SK-N-SH (cell line): ENCODE measurements around the gene ORM1. TPM values are rescaled to one million over a fixed set of nuclear protein-coding genes. Genes with fewer than 3 reads are reported as not detected.

Source experiments
- CTCF ChIA-PET: fragments of 300-600, 350-600 bp; formaldehyde crosslinking; extraction: SDS; loops from one replicate; lab custom pipeline; 2021; lab: Yijun Ruan, JAX
- POLR2A ChIA-PET: fragments of 350-600 bp; sonication (Branson Sonifier 250); formaldehyde crosslinking; extraction: SDS; loops from one replicate; lab custom pipeline; 2020; ENCODE audit warnings: antibody characterized with exemption, inconsistent platforms; lab: Yijun Ruan, JAX
- DNase-seq: peaks from one replicate; pipeline ENCODE4 v3.0.0; 2012
- H2AFZ ChIP-seq: fragments of 200-600 bp; sonication (generic); 2 replicates; pipeline ENCODE4 v1.8.1; 2016; ENCODE audit warnings: antibody characterized with exemption, mild to moderate bottlenecking, low read depth
- H3F3A ChIP-seq: fragments of 200-600 bp; sonication (generic); replicated peaks from 2 replicates; pipeline ENCODE3; 2016; ENCODE audit warnings: antibody characterized with exemption, mild to moderate bottlenecking; ENCODE audit not compliant: insufficient read depth
- H3K27ac ChIP-seq, 2 experiments: fragments of 200-500 bp in 1 of 2; fragments of 200-600 bp in 1 of 2; sonication (Bioruptor generic) in 1 of 2; sonication (generic), shearing (Covaris generic) in 1 of 2; 2 replicates each; pipeline versions ENCODE4 v1.5.1 to v1.6.1; 2014 to 2016; ENCODE audit warnings: low read depth in 2 of 2, inconsistent platforms in 1 of 2, low read length in 1 of 2, mild to moderate bottlenecking in 1 of 2, mixed read lengths in 1 of 2
- H3K27me3 ChIP-seq: fragments of 200-600 bp; sonication (generic), shearing (Covaris generic); 2 replicates; pipeline ENCODE4 v1.6.1; 2016; ENCODE audit warnings: mixed run types; ENCODE audit not compliant: insufficient read depth
- H3K36me3 ChIP-seq, 2 experiments: fragments of 200-500 bp in 1 of 2; fragments of 200-600 bp in 1 of 2; sonication (Bioruptor generic) in 1 of 2; sonication (generic) in 1 of 2; replicated peaks in 1 of 2; 2 replicates each; pipeline versions ENCODE3 to v1.5.1; 2014 to 2016; ENCODE audit warnings: low read length in 1 of 2, mild to moderate bottlenecking in 1 of 2; ENCODE audit not compliant: insufficient read depth in 2 of 2, control insufficient read depth in 1 of 2
- H3K4me1 ChIP-seq, 2 experiments: fragments of 200-500 bp in 1 of 2; fragments of 200-600 bp in 1 of 2; sonication (Bioruptor generic) in 1 of 2; sonication (generic), shearing (Covaris generic) in 1 of 2; 2 replicates each; pipeline versions ENCODE4 v1.5.1 to v1.6.1; 2014 to 2016; ENCODE audit warnings: low read depth in 1 of 2, low read length in 1 of 2, mixed run types in 1 of 2; ENCODE audit not compliant: insufficient read depth in 2 of 2, control insufficient read depth in 1 of 2
- H3K4me2 ChIP-seq: fragments of 200-600 bp; sonication (generic), shearing (Covaris generic); 2 replicates; pipeline ENCODE4 v1.6.1; 2017; ENCODE audit warnings: mixed run types
- H3K4me3 ChIP-seq, 2 experiments: fragments of 200-500 bp in 1 of 2; fragments of 200-600 bp in 1 of 2; sonication (Bioruptor generic) in 1 of 2; sonication (generic), shearing (Covaris generic) in 1 of 2; 2 replicates each; pipeline versions ENCODE4 v1.5.1 to v1.8.1; 2014 to 2016; ENCODE audit warnings: low read depth in 2 of 2, inconsistent platforms in 1 of 2, low read length in 1 of 2, mild to moderate bottlenecking in 1 of 2, mixed read lengths in 1 of 2, moderate library complexity in 1 of 2
- H3K79me2 ChIP-seq: fragments of 200-600 bp; sonication (generic); 2 replicates; pipeline ENCODE4 v1.8.1; 2017; ENCODE audit warnings: mild to moderate bottlenecking; ENCODE audit not compliant: insufficient read depth
- H3K9ac ChIP-seq: fragments of 200-600 bp; sonication (generic); 2 replicates; pipeline ENCODE4 v1.6.1; 2017; ENCODE audit warnings: mixed run types
- H3K9me2 ChIP-seq: fragments of 200-600 bp; sonication (generic); 2 replicates; pipeline ENCODE4 v1.6.1; 2017; ENCODE audit warnings: mixed run types
- H3K9me3 ChIP-seq: fragments of 200-600 bp; sonication (generic); 2 replicates; pipeline ENCODE4 v1.6.1; 2017; ENCODE audit warnings: mixed run types, mild to moderate bottlenecking, moderate library complexity
- H4K20me1 ChIP-seq: fragments of 200-600 bp; sonication (generic); 2 replicates; pipeline ENCODE4 v1.6.1; 2017; ENCODE audit warnings: mild to moderate bottlenecking, mixed run types; ENCODE audit not compliant: insufficient read depth
- EP300 ChIP-seq, 2 experiments: IDR thresholded peaks; 2 replicates each; pipeline versions ENCODE4 v1.4.0 to v1.6.1; 2012; ENCODE audit warnings: borderline replicate concordance in 1 of 2, low read depth in 1 of 2, low read length in 1 of 2
- FOSL2 ChIP-seq: IDR thresholded peaks from 2 replicates; pipeline ENCODE4 v1.4.0; 2012; ENCODE audit warnings: low read depth, mild to moderate bottlenecking, moderate library complexity, borderline replicate concordance
- FOXM1 ChIP-seq: IDR thresholded peaks from 2 replicates; pipeline ENCODE4 v1.4.0; 2012; ENCODE audit warnings: low read depth, mild to moderate bottlenecking
- GABPA ChIP-seq: IDR thresholded peaks from 2 replicates; pipeline ENCODE4 v1.4.0; 2012; ENCODE audit warnings: low read depth, mild to moderate bottlenecking
- GATA2 ChIP-seq: sonication (generic); formaldehyde crosslinking; IDR thresholded peaks from 2 replicates; pipeline ENCODE4 v1.5.0; 2020; ENCODE audit warnings: mild to moderate bottlenecking, missing genetic modification reagents
- JUND ChIP-seq: IDR thresholded peaks from 2 replicates; pipeline ENCODE4 v1.4.0; 2012
- MEF2A ChIP-seq: IDR thresholded peaks from 2 replicates; pipeline ENCODE4 v1.4.0; 2012; ENCODE audit warnings: low read depth, borderline replicate concordance
- NFIC ChIP-seq: IDR thresholded peaks from 2 replicates; pipeline ENCODE4 v1.4.0; 2012; ENCODE audit warnings: borderline replicate concordance
- RAD21 ChIP-seq: IDR thresholded peaks from 2 replicates; pipeline ENCODE4 v1.6.1; 2012; ENCODE audit warnings: mild to moderate bottlenecking, low read length
- RXRA ChIP-seq: IDR thresholded peaks from 2 replicates; pipeline ENCODE4 v1.4.0; 2012; ENCODE audit warnings: low read depth, mild to moderate bottlenecking, borderline replicate concordance
- SIN3A ChIP-seq: IDR thresholded peaks from 2 replicates; pipeline ENCODE4 v1.6.1; 2012; ENCODE audit warnings: low read depth, mild to moderate bottlenecking, low read length, moderate library complexity, borderline replicate concordance
- SMC3 ChIP-seq: IDR thresholded peaks from 2 replicates; pipeline ENCODE4 v1.6.1; 2012; ENCODE audit warnings: low read depth, low read length, improper control_type of control experiment
- YY1 ChIP-seq: IDR thresholded peaks from 2 replicates; pipeline ENCODE4 v1.4.0; 2012; ENCODE audit warnings: low read depth, mild to moderate bottlenecking
- WGBS: methylation state at CpG from one replicate; pipeline ENCODE4 v1.1.6; 2017; ENCODE audit warnings: low lambda C conversion rate; 5-methylcytosine and 5-hydroxymethylcytosine counted together
- polyA plus RNA-seq, 3 experiments: library from polyadenylated mRNA; depleted of rRNA; stranded (reverse); fragments of >200 nt; gene quantifications; 2 replicates each; pipeline ENCODE4 v1.2.3, GENCODE V29; 2012
- TF ChIP-seq, protein P1 (sequence below): fragments of 150-350 bp; IDR thresholded peaks from 2 replicates; pipeline ENCODE4 v1.6.1; 2016; ENCODE audit warnings: mild to moderate bottlenecking, low read depth, low read length
- TF ChIP-seq, protein P2 (sequence below): fragments of 200-600 bp; sonication (generic); IDR thresholded peaks from 2 replicates; pipeline ENCODE4 v1.6.1; 2017; ENCODE audit warnings: antibody characterized with exemption, mild to moderate bottlenecking, moderate library complexity
- TF ChIP-seq, protein P3 (sequence below): IDR thresholded peaks from 2 replicates; pipeline ENCODE4; 2012

ORM1 gene
- polyA plus RNA-seq, 1 of the 3 experiments (the other 2 are of a cell fraction), result not detected

DNA sequence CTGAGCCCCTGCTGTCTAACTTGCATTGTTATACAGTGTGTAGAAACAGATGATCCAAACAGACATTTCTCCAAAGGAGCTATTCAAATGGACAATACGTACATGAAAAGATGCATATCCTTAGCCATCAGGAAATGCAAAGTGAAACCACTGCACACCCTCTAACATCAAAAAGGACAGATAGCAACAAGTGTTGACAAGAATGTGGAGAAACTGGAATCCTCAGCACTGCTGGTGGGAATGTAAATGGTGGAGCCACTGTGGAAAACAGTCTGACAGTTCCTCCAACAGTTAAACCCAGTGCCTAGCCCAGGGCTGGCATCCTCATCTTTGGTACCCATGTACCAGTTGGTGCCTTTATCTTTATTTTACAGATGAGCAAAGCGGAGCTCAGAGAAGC lies 15.3 kb downstream of the ORM1 start:
- CTCF ChIA-PET, result interaction anchor here (0.6 to 0.9 kb wide), 3 partner anchors 27 to 316 kb away, joined by 3 read pairs; no protein-coding TSS in a partner anchor

DNA sequence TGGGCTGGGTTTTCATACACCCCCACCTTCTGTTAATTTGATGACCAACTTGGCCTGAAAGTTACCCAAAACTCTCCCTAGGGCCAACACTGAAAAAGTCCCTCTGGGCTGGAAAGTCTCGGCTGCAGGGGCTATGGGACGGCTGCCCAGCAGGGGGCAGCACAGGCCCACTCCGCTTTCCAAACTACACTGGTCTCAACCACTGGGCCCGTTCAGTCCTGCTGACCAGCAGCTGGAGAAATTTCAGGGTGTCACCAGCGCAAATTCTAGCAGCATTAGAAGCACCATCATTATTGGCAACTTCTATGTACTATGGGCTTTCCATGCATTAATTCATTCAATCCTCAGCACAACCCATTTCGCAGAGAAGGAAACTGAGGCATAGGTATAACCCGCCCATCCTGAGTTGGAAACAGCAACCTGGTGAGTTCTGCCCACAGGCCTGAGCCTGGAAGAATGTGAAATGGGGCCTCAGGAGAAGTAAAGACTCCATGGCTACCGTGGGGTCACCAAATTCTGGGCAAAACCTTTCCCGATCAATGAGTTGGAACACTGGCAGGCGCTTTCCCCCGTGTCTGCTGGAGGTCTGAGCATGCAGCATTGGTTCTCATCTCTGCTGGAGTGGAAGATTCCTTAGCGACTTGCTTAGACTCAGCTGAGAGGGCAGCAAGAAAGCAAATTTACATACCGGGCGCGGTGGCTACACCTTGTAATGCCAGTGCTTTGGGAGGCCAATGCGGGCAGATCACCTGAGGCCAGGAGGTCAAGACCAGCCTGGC lies 16.4 kb downstream of the ORM1 start:
- H3K36me3 ChIP-seq, result no peaks in the 10 kb centered on the region
- no peaks in the 10 kb centered on the region for H3K9me3 ChIP-seq
- no peaks in the 10 kb centered on the region for H3K9me2 ChIP-seq
- no peak overlapping the region for H3K4me2 ChIP-seq
- ChIA-PET CTCF (interaction anchor here (0.7 to 1.2 kb wide), 11 partner anchors 28 to 337 kb away, joined by 3 to 5 read pairs (median 3); no protein-coding TSS in a partner anchor), POLR2A (no interaction called here)
- H3F3A ChIP-seq, result no peaks in the 10 kb centered on the region
- peak; percentile 86 for DNase-seq
- peaks cover 0 to 6% of the 10 kb centered on the region in 2 experiments; a peak in 1 of 4 replicates for H3K4me1 ChIP-seq
- WGBS, result 84% methylated on average over 12 of the region's 16 CpGs
- H3K27me3 ChIP-seq, result no peaks in the 10 kb centered on the region
- TF ChIP-seq RXRA (no peak), GATA2 (no peak), FOSL2 (peak; percentile 17; the same call in 1 of the 2 replicates), RAD21 (peak; percentile 76), YY1 (no peak), NFIC (no peak), SMC3 (peak; percentile 55), GABPA (no peak), FOXM1 (no peak), JUND (no peak)
- TF ChIP-seq, protein P1, sequence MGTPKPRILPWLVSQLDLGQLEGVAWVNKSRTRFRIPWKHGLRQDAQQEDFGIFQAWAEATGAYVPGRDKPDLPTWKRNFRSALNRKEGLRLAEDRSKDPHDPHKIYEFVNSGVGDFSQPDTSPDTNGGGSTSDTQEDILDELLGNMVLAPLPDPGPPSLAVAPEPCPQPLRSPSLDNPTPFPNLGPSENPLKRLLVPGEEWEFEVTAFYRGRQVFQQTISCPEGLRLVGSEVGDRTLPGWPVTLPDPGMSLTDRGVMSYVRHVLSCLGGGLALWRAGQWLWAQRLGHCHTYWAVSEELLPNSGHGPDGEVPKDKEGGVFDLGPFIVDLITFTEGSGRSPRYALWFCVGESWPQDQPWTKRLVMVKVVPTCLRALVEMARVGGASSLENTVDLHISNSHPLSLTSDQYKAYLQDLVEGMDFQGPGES, result no peak
- TF ChIP-seq, protein P2, sequence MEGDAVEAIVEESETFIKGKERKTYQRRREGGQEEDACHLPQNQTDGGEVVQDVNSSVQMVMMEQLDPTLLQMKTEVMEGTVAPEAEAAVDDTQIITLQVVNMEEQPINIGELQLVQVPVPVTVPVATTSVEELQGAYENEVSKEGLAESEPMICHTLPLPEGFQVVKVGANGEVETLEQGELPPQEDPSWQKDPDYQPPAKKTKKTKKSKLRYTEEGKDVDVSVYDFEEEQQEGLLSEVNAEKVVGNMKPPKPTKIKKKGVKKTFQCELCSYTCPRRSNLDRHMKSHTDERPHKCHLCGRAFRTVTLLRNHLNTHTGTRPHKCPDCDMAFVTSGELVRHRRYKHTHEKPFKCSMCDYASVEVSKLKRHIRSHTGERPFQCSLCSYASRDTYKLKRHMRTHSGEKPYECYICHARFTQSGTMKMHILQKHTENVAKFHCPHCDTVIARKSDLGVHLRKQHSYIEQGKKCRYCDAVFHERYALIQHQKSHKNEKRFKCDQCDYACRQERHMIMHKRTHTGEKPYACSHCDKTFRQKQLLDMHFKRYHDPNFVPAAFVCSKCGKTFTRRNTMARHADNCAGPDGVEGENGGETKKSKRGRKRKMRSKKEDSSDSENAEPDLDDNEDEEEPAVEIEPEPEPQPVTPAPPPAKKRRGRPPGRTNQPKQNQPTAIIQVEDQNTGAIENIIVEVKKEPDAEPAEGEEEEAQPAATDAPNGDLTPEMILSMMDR, result peak; percentile 93
- TF ChIP-seq, all 33 proteins: peak for 4
- Histone ChIP-seq H2AFZ (no peak overlapping the region), H3K79me2 (no peaks in the 10 kb centered on the region), H4K20me1 (no peaks in the 10 kb centered on the region), H3K4me3 (no peak overlapping the region; a peak in 1 of 4 replicates), H3K27ac (no peak overlapping the region), H3K9ac (no peak overlapping the region)

More for the DNA sequence above, 15.3 kb downstream of the ORM1 start:
- Histone ChIP-seq H3K9me2 (no peaks in the 10 kb centered on the region), H3K4me1 (peaks cover 0 to under 1% of the 10 kb centered on the region in 2 experiments; a peak in 1 of 4 replicates), H3K9me3 (no peaks in the 10 kb centered on the region), H3F3A (no peaks in the 10 kb centered on the region), H3K27ac (no peak overlapping the region), H3K79me2 (no peaks in the 10 kb centered on the region), H3K4me2 (no peak overlapping the region), H4K20me1 (no peaks in the 10 kb centered on the region), H3K4me3 (no peak overlapping the region), H3K36me3 (no peaks in the 10 kb centered on the region), H2AFZ (no peak overlapping the region), H3K9ac (no peak overlapping the region), H3K27me3 (no peaks in the 10 kb centered on the region)
- no peak for DNase-seq
- no peak for TF ChIP-seq FOXM1
- no peak for TF ChIP-seq GABPA
- TF ChIP-seq SIN3A, result no peak
- no peak for TF ChIP-seq FOSL2
- TF ChIP-seq, protein P3, sequence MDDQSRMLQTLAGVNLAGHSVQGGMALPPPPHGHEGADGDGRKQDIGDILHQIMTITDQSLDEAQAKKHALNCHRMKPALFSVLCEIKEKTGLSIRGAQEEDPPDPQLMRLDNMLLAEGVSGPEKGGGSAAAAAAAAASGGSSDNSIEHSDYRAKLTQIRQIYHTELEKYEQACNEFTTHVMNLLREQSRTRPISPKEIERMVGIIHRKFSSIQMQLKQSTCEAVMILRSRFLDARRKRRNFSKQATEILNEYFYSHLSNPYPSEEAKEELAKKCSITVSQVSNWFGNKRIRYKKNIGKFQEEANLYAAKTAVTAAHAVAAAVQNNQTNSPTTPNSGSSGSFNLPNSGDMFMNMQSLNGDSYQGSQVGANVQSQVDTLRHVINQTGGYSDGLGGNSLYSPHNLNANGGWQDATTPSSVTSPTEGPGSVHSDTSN, result no peak
- no peak for TF ChIP-seq EP300 (IDR thresholded peaks at IDR 0.05; ENCODE audit: borderline replicate concordance in 1 of 2, low read depth in 1 of 2, low read length in 1 of 2)
- TF ChIP-seq JUND, result no peak
- TF ChIP-seq MEF2A, result no peak
- 79% methylated on average over 2 of the region's 2 CpGs for WGBS
- POLR2A ChIA-PET, result no interaction called here
